IPS DF 4.7 (cell line): ENCODE measurements around the gene SNX4.
"Not testable (repeated sequence)": the region's sequence is repeated elsewhere in the genome, so short reads cannot be mapped to it uniquely, and the experiment has no call there.

Source experiments
- DNase-seq: peaks from one replicate; pipeline ENCODE4 v3.0.0-alpha.2; 2013; ENCODE audit warnings: low spot score; ENCODE audit errors: extremely low read depth

SNX4 gene

GRCh38 chr3:125462722-125463299 lies 57.2 kb downstream of the SNX4 start:
- DNase-seq = no peak

DNA sequence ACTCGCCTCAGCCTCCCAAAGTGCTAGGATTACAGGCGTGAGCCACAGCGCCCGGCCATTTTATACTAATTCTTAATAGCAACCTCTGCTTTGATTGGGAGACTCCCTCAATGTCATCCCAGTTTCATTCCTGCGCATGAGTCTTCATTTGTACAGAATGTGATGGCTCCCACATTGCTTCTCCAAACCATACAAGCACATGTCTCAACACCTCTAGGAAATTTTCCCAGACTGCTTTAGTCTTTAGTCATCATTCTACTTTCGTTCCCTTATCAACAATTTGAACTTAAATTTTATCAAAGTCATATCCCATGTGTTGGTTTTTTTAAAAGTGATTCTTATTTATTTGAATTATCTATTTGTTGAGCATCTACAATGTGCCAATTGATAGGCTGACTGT lies 58.1 kb downstream of the SNX4 start:
- DNase-seq = no peak

- no peak for DNase-seq
Observed at GRCh38 chr3:125460233-125460632, 59.8 kb downstream of the SNX4 start.

GRCh38 chr3:125443923-125444322 lies 76.1 kb downstream of the SNX4 start:
- DNase-seq = no peak

- no peak for DNase-seq
Observed at GRCh38 chr3:125442506-125442905, 77.5 kb downstream of the SNX4 start.

GRCh38 chr3:125440970-125441369 lies 79.0 kb downstream of the SNX4 start:
- no peak for DNase-seq

DNA sequence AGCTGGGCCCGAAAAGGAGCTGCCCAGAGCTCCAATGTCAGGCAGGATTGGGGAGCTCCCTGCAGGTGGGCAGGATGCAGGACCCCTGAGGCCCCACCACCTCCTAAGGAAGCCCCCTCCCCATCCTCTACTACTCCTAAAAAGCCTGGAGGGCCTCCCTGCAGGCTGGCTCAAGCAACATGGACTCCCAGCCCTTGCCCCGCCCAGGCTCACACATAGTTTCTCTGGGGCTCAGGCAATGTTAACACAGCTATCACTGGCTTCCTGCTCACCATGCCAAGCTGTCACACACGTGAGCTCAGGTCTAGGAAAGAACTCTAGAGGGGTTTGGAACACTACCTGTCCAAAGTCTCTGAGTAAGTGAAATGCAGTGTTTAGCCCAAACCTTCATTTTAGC lies 79.4 kb downstream of the SNX4 start:
- DNase-seq = no peak

- DNase-seq = peak; percentile 19
Observed at GRCh38 chr3:125437631-125438435, 82.2 kb downstream of the SNX4 start.

- DNase-seq = no peak
Observed at GRCh38 chr3:125436921-125437320, 83.1 kb downstream of the SNX4 start.

GRCh38 chr3:125435231-125435630 lies 84.8 kb downstream of the SNX4 start:
- DNase-seq = no peak

DNA sequence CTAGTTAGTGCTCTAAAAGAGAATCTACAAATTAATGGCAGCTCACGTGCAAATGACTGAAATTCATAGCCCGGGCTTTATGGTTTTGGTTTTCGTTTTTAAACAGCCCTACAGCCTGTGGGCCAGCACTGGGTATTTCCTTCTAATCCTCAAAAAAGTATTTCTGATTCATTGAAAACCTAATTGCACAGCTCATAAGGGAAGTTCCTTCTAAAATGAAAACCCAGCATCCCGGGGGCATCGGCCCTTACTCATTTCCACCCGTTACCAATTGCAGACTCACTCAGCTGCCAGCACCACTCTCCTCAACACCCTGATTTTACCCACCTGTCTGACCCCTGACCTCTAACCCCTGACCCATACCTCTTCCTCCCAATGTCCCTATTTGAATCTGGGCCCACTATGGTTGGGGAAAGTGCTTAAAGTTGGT lies 85.4 kb downstream of the SNX4 start:
- no peak for DNase-seq

GRCh38 chr3:125433611-125434041 lies 86.4 kb downstream of the SNX4 start:
- DNase-seq = no peak

DNA sequence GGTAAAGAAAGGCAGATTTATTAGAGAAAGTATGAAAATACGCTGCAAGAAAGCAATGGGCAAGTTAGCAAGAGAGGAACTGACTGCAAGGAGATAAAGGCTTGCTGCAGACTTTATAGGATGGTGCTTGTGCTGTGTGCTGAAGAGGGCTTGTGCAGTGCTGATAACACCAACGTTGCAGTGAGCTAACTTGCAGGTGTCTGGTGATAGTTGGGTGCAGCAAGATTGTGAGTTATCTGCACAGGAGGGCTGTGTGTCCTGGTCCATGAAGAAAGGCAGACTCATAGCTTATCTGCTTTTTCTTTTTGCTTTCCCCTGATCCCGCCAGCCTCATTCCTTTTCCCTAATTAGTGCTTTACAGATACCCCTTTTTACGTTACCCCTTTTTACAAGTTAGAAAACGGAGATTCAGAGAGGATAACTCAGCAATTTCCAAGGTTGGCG lies 86.9 kb downstream of the SNX4 start:
- DNase-seq = no peak

DNA sequence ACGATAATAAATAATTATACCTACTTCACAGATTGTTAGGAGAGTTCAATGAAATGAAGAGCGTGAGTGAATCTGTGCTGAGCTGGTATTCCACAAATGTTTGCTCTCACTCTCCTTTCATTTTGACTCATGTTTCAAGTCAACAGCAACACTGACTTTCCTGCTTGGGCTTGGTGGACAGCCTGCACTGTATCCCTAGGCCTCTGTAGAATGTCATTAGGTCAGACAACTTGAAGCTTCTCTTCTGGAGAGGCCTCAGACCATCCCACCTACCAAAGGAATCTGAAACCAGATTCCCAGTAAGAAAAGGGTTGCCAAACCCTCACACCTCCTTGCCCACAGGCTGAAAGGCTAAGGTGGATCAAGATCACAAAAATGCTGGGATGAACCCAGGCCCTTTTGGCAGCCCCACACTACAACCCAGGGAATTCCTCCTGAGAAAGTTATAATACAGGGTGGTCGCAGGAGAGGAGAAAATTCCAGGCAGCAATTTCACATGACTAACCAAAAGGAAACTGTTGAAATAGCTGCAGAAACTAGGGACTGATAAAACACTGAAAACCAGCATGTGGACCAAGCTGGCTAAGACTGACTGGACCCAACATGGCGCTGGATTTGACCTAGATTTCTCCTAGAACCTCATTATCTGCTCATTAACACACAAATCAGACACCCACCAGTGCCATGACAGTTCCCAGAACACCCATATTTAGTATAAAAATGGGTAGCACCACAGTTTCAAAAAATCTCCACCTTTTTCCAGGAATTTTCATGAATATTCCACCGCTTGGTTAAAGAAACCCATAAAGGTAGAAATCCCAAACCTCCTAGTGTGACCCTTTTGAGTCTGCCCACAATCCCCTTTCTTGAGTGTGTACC lies 87.9 kb downstream of the SNX4 start:
- no peak for DNase-seq

- DNase-seq = no peak
Observed at GRCh38 chr3:125431391-125431790, 88.6 kb downstream of the SNX4 start.

- DNase-seq = no peak
Observed at GRCh38 chr3:125428216-125428830, 91.7 kb downstream of the SNX4 start.

GRCh38 chr3:125418306-125418705 lies 101.7 kb downstream of the SNX4 start:
- no peak for DNase-seq

DNA sequence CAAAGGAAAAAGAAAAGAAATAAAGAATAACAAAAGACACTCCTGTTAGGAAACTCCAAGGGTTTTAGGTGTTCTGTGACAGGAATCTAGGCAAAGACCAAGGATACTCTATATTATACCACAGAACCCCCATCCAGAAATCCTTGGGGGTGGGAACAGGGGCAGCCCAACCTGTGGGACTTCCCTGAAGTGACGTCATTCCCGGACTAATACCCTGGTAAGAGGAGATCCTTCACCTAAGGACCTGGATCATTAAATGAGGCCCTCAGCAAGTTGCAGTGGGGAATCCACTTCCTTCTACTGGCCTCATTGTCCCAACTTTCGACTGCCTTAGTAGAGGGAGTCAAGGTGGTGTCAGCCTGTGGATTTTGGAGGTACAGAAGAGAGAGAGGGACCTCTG lies 103.8 kb downstream of the SNX4 start:
- no peak for DNase-seq

DNA sequence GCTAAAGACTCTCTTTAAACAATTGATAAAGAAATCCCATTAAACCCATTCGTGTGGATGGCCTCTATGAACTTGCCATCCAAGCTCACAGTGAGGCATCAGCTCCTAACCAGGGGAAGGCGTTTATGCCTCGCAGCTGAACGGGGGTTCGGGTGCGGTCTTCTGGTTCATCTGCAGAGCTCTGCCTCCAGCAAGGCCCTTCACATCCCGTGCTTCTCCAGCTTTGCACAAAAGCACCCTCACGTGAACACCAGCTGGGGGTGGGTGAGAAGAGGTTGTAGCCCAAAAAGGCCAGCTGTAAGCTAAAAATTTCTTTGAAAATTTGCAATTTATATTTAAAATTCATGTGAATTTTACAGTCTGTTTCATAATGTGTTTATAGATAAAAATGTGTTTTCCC lies 105.3 kb downstream of the SNX4 start:
- DNase-seq = no peak

DNA sequence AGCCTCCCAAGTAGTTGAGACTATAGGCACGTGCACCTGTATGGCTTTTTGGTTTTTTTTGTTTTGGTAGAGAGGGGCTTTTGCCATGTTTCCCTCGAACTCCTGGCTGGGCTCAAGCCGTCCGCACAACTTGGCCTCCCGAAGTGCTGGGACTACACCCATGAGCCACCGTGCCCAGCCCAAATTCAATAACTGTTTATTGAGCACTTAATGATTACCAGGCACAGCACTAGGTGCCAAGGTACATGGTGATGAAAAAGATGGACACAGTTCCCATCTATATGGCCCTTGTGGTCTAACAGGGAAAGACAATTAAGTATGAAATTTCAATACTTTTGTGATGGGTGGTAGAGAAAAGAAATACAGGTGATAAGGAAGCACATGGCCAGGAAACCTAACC lies 109.1 kb downstream of the SNX4 start:
- DNase-seq = no peak

DNA sequence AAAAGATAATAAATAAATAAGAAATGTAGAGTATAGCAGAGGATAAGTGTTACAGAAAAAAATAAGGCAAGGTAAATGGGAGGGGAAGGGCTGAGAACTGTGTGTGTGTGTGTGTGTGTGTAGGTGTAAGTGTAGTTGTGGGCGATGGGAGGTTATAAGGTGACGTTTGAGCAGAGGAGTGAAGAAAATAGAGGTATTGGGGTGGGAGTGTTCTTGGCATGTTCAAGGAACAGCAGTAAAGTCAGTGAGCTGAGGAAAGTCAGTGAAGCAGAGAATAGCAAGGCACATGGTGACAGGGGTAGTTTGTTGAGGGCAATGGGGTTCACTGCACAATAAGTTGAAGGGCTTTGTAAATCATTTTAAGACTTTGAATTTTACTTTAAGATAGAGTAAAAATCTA lies 113.9 kb downstream of the SNX4 start:
- DNase-seq = no peak

DNA sequence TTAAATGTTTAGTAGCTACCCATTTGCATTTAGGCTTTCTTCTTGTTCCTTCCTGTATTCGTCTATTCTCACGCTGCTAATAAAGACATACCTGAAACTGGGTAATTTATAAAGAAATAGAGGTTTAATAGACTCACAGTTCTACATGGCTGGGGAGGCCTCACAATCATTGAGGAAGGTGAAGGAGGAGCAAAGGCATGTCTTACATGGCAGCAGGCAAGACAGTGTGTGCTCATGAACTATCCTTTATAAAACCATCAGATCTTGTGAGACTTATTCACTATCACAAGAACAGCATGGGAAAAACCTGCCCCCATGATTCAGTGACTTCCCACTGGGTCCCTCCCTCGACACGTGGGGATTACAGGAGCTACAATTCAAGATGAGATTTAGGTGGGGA lies 114.5 kb downstream of the SNX4 start:
- not testable (repeated sequence) for DNase-seq
